Mesenchymal stem cell (in vitro differentiated cells and primary cell): ENCODE data around the gene SASH3.

ENCODE experiments used
- DNase-seq: peaks from one replicate; pipeline ENCODE4 v3.0.0-alpha.2; 2013
- H2AFZ ChIP-seq: one replicate; pipeline ENCODE4 v1.6.1; 2013; ENCODE audit warnings: low read depth, mild to moderate bottlenecking, control low read depth, inconsistent platforms, low read length, moderate library complexity
- H2AK5ac ChIP-seq: 2 replicates; pipeline ENCODE4 v1.6.1; 2013; ENCODE audit warnings: low read length, moderate library complexity, mild to moderate bottlenecking, inconsistent platforms; ENCODE audit not compliant: severe bottlenecking
- H2BK120ac ChIP-seq: one replicate; pipeline ENCODE4 v1.6.1; 2013; ENCODE audit warnings: low read depth, mild to moderate bottlenecking, inconsistent platforms, low read length, moderate library complexity
- H2BK12ac ChIP-seq, 2 experiments: one replicate each; pipeline ENCODE4 v1.6.1; 2013; ENCODE audit warnings: inconsistent platforms in 2 of 2, low read length in 2 of 2, mild to moderate bottlenecking in 2 of 2, moderate library complexity in 2 of 2, control low read depth in 1 of 2
- H2BK15ac ChIP-seq: one replicate; pipeline ENCODE4 v1.6.1; 2013; ENCODE audit warnings: mild to moderate bottlenecking, low read depth, inconsistent platforms; ENCODE audit not compliant: poor library complexity, severe bottlenecking
- H2BK5ac ChIP-seq: 2 replicates; pipeline ENCODE4 v1.6.1; 2013; ENCODE audit warnings: low read depth, mild to moderate bottlenecking, low read length, control low read depth, inconsistent platforms; ENCODE audit not compliant: poor library complexity, severe bottlenecking
- H3K14ac ChIP-seq, 2 experiments: one replicate each; pipeline ENCODE4 v1.6.1; 2013; ENCODE audit warnings: inconsistent platforms in 2 of 2, low read length in 2 of 2, control low read depth in 1 of 2, mild to moderate bottlenecking in 1 of 2, moderate library complexity in 1 of 2
- H3K18ac ChIP-seq, 2 experiments: one replicate each; pipeline ENCODE4 v1.6.1; 2013; ENCODE audit warnings: inconsistent platforms in 2 of 2, low read length in 2 of 2, control low read depth in 1 of 2, low read depth in 1 of 2, mild to moderate bottlenecking in 1 of 2
- H3K23ac ChIP-seq, 2 experiments: one replicate each; pipeline ENCODE4 v1.6.1; 2013; ENCODE audit warnings: inconsistent platforms in 2 of 2, low read length in 2 of 2, mild to moderate bottlenecking in 2 of 2, moderate library complexity in 2 of 2, control low read depth in 1 of 2
- H3K27ac ChIP-seq: 2 replicates; pipeline ENCODE4 v1.5.1; 2013; ENCODE audit warnings: mild to moderate bottlenecking, moderate library complexity, low read length, control low read depth, inconsistent platforms; ENCODE audit not compliant: poor library complexity, severe bottlenecking
- H3K27me3 ChIP-seq, 2 experiments: 2 replicates each; pipeline versions ENCODE4 v1.6.1 to v1.7.0; 2013; ENCODE audit warnings: low read length in 2 of 2, mild to moderate bottlenecking in 2 of 2, moderate library complexity in 2 of 2, control low read depth in 1 of 2, inconsistent platforms in 1 of 2; ENCODE audit not compliant: control insufficient read depth in 1 of 2, insufficient read depth in 1 of 2
- H3K36me3 ChIP-seq, 2 experiments: 2 replicates each; pipeline versions ENCODE4 v1.6.1 to v1.7.0; 2013; ENCODE audit warnings: low read length in 2 of 2, control low read depth in 1 of 2, inconsistent platforms in 1 of 2, low read depth in 1 of 2, mild to moderate bottlenecking in 1 of 2; ENCODE audit not compliant: insufficient read depth in 2 of 2, control insufficient read depth in 1 of 2
- H3K4ac ChIP-seq, 2 experiments: one replicate each; pipeline ENCODE4 v1.6.1; 2013; ENCODE audit warnings: inconsistent platforms in 2 of 2, low read length in 2 of 2, mild to moderate bottlenecking in 2 of 2, moderate library complexity in 2 of 2, control low read depth in 1 of 2, low read depth in 1 of 2
- H3K4me1 ChIP-seq: 2 replicates; pipeline ENCODE4 v1.6.1; 2013; ENCODE audit warnings: low read depth, low read length, control low read depth; ENCODE audit not compliant: control insufficient read depth, insufficient read depth
- H3K4me2 ChIP-seq: 2 replicates; pipeline ENCODE4 v1.6.1; 2013; ENCODE audit warnings: low read length, mild to moderate bottlenecking, inconsistent platforms; ENCODE audit not compliant: poor library complexity, severe bottlenecking
- H3K4me3 ChIP-seq, 2 experiments: 2 replicates each; pipeline versions ENCODE4 v1.5.1 to v1.7.0; 2013; ENCODE audit warnings: low read length in 2 of 2, mild to moderate bottlenecking in 2 of 2, control low read depth in 1 of 2, low read depth in 1 of 2; ENCODE audit not compliant: insufficient read depth in 1 of 2
- H3K79me1 ChIP-seq: replicated peaks from 2 replicates; pipeline ENCODE4 v1.6.1; 2013; ENCODE audit warnings: mild to moderate bottlenecking, control low read depth, low read length, inconsistent platforms; ENCODE audit not compliant: poor library complexity, severe bottlenecking
- H3K9ac ChIP-seq: 2 replicates; pipeline ENCODE4 v1.7.0; 2013; ENCODE audit warnings: mild to moderate bottlenecking, low read length, moderate library complexity
- H3K9me3 ChIP-seq: 2 replicates; pipeline ENCODE4 v1.7.0; 2013; ENCODE audit warnings: mild to moderate bottlenecking, low read length; ENCODE audit not compliant: control insufficient read depth
- H4K8ac ChIP-seq: one replicate; pipeline ENCODE4 v1.6.1; 2013; ENCODE audit warnings: inconsistent platforms, mild to moderate bottlenecking, low read length, moderate library complexity
- H4K91ac ChIP-seq: one replicate; pipeline ENCODE4 v1.6.1; 2013; ENCODE audit warnings: mild to moderate bottlenecking, low read length, inconsistent platforms
- WGBS: methylation state at CpG from one replicate; pipeline ENCODE4 v1.1.7; 2013; ENCODE audit warnings: mixed read lengths; 5-methylcytosine and 5-hydroxymethylcytosine counted together

SASH3 gene

GRCh38 chrX:129790146-129790545 lies 10.4 kb downstream of the SASH3 start:
- Histone ChIP-seq H2AFZ (no peak overlapping the region), H3K4me3 (no peak overlapping the region), H3K27me3 (peaks cover 0 to 30% of the 10 kb centered on the region in 2 experiments), H2BK15ac (no peak overlapping the region), H3K36me3 (peaks cover 0 to 5% of the 10 kb centered on the region in 2 experiments), H3K14ac (no peak overlapping the region), H3K4me2 (no peak overlapping the region), H3K23ac (no peak overlapping the region), H4K91ac (no peak overlapping the region), H4K8ac (no peak overlapping the region), H2BK120ac (no peak overlapping the region), H2AK5ac (no peak overlapping the region), H3K79me1 (no peaks in the 10 kb centered on the region), H3K18ac (no peak overlapping the region), H3K27ac (no peak overlapping the region), H3K4me1 (no peaks in the 10 kb centered on the region), H2BK12ac (no peak overlapping the region), H3K9me3 (no peaks in the 10 kb centered on the region), H2BK5ac (no peak overlapping the region), H3K4ac (no peak overlapping the region), H3K9ac (no peak overlapping the region)
- no peak for DNase-seq
- 71% methylated on average over 1 of the region's 3 CpGs for WGBS

DNA sequence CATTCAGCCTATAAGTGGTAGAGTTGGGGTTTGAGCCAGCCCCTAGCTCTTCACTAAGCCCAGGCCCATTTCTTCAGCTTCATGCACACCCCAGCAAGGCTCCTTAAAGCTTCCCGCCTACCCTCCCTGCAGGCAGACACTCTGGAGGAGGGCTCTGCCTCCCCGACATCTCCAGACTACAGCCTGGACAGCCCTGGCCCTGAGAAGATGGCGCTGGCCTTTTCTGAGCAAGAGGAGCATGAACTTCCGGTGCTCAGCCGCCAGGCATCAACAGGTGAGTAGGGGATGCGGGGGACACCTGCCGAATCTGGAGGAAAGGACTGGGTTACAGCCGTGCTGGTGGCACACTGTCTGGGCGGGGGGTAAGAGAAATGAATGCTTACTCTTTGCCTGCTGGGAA lies 11.1 kb downstream of the SASH3 start:
- H3K27ac ChIP-seq, result no peak overlapping the region
- H2BK15ac ChIP-seq, result no peak overlapping the region
- H3K23ac ChIP-seq, result no peak overlapping the region
- H3K18ac ChIP-seq, result no peak overlapping the region
- DNase-seq, result no peak
- WGBS, result 92% methylated on average over 5 of the region's 9 CpGs
- no peak overlapping the region for H3K4ac ChIP-seq
- no peaks in the 10 kb centered on the region for H3K79me1 ChIP-seq
- H3K4me2 ChIP-seq, result no peak overlapping the region
- peaks cover 0 to 5% of the 10 kb centered on the region in 2 experiments for H3K36me3 ChIP-seq
- no peak overlapping the region for H2BK120ac ChIP-seq
- H3K4me3 ChIP-seq, result no peak overlapping the region
- no peak overlapping the region for H2AK5ac ChIP-seq
- H2AFZ ChIP-seq, result no peak overlapping the region
- no peak overlapping the region for H4K8ac ChIP-seq
- H2BK12ac ChIP-seq, result no peak overlapping the region
- no peak overlapping the region for H3K14ac ChIP-seq
- no peak overlapping the region for H2BK5ac ChIP-seq
- peaks cover 0 to 27% of the 10 kb centered on the region in 2 experiments for H3K27me3 ChIP-seq
- no peaks in the 10 kb centered on the region for H3K4me1 ChIP-seq
- no peak overlapping the region for H3K9ac ChIP-seq
- H4K91ac ChIP-seq, result no peak overlapping the region
- no peaks in the 10 kb centered on the region for H3K9me3 ChIP-seq

GRCh38 chrX:129791336-129791735 lies 11.6 kb downstream of the SASH3 start:
- H3K18ac ChIP-seq, result no peak overlapping the region
- no peak overlapping the region for H3K14ac ChIP-seq
- H3K4me3 ChIP-seq, result no peak overlapping the region
- no peaks in the 10 kb centered on the region for H3K9me3 ChIP-seq
- WGBS, result 86% methylated on average over 7 of the region's 8 CpGs
- no peak overlapping the region for H2AK5ac ChIP-seq
- peaks cover 0 to 5% of the 10 kb centered on the region in 2 experiments for H3K36me3 ChIP-seq
- no peak overlapping the region for H2AFZ ChIP-seq
- H3K23ac ChIP-seq, result no peak overlapping the region
- no peak overlapping the region for H4K91ac ChIP-seq
- H3K4me2 ChIP-seq, result no peak overlapping the region
- no peaks in the 10 kb centered on the region for H3K4me1 ChIP-seq
- no peak overlapping the region for H3K4ac ChIP-seq
- H2BK5ac ChIP-seq, result no peak overlapping the region
- H3K79me1 ChIP-seq, result no peaks in the 10 kb centered on the region
- peaks cover 0 to 24% of the 10 kb centered on the region in 2 experiments for H3K27me3 ChIP-seq
- DNase-seq, result no peak
- H2BK120ac ChIP-seq, result no peak overlapping the region
- no peak overlapping the region for H3K9ac ChIP-seq
- no peak overlapping the region for H4K8ac ChIP-seq
- H3K27ac ChIP-seq, result no peak overlapping the region
- H2BK15ac ChIP-seq, result no peak overlapping the region
- H2BK12ac ChIP-seq, result no peak overlapping the region

- Histone ChIP-seq H2BK120ac (no peak overlapping the region), H3K4me1 (no peaks in the 10 kb centered on the region), H3K4me3 (no peak overlapping the region), H3K36me3 (peaks cover 0 to 5% of the 10 kb centered on the region in 2 experiments), H3K4ac (no peak overlapping the region), H3K23ac (no peak overlapping the region), H3K9ac (no peak overlapping the region), H3K27ac (no peak overlapping the region), H4K91ac (no peak overlapping the region), H2AFZ (no peak overlapping the region), H3K14ac (no peak overlapping the region), H3K79me1 (no peaks in the 10 kb centered on the region), H3K9me3 (no peaks in the 10 kb centered on the region), H2BK15ac (no peak overlapping the region), H2AK5ac (no peak overlapping the region), H2BK12ac (no peak overlapping the region), H3K4me2 (no peak overlapping the region), H3K18ac (no peak overlapping the region), H2BK5ac (no peak overlapping the region), H3K27me3 (peaks cover 0 to 24% of the 10 kb centered on the region in 2 experiments), H4K8ac (no peak overlapping the region)
- 91% methylated on average over 11 of the region's 11 CpGs for WGBS
- no peak for DNase-seq
These were observed 12.3 kb downstream of the SASH3 start for GRCh38 chrX:129791961-129792570.
